ENCODE data around the gene HCAR2. TPM values are rescaled to one million over a fixed set of nuclear protein-coding genes. Genes with fewer than 3 reads are reported as not detected.
"Not testable (repeated sequence)": the region's sequence is repeated elsewhere in the genome, so short reads cannot be mapped to it uniquely, and the experiment has no call there.

The HCAR2 gene
- total RNA-seq, 1 donor from 2014 or later = 11.8 TPM

- DNase-seq = no peak
Observed at GRCh38 chr12:122665349-122665748, 37.8 kb downstream of the HCAR2 start.

- no peak for DNase-seq
Observed at GRCh38 chr12:122661938-122662337, 41.2 kb downstream of the HCAR2 start.

- DNase-seq = no peak
Observed at GRCh38 chr12:122661246-122661645, 41.9 kb downstream of the HCAR2 start.

- no peak for DNase-seq
Observed at GRCh38 chr12:122659579-122659978, 43.6 kb downstream of the HCAR2 start.

- DNase-seq = no peak
Observed at GRCh38 chr12:122656298-122656697, 46.9 kb downstream of the HCAR2 start.

DNA sequence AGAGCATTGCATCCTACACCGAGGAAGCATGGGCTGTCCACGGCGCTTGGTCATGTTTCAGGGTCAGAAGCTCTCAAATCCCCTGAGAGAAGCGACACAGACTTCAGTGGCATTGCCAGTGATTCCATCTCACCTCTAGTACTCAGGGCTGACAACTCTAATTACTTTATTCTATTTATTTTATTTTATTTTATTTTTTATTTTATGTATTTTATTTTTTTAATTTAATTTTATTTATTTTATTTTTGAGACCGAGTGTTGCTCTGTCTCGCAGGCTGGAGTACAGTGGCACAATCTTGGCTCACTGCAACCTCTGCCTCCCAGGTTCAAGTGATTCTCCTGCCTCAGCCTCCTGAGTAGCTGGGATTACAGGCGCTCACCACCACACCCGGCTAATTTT, 49.9 kb downstream of the HCAR2 start:
- DNase-seq = not testable (repeated sequence)

GRCh38 chr12:122651520-122652224, 51.5 kb downstream of the HCAR2 start:
- DNase-seq = no peak

Small RNA genes within 50 kb of the gene (small RNA-seq; reads per million reads assigned to genes)
- gene AC026333.2 (ENCODE audit: low replicate concordance) = not detected

Other genes starting within 250 kb of the HCAR2 start
- 33.4 TPM for gene ZCCHC8, start 202.4 kb downstream of the HCAR2 start, total RNA-seq
- gene RSRC2, start 176.4 kb downstream of the HCAR2 start, total RNA-seq = 84.7 TPM
- 40.8 TPM for gene KNTC1, start 176.1 kb downstream of the HCAR2 start, total RNA-seq
- 9.8 TPM for gene HCAR3, start 13.5 kb upstream of the HCAR2 start, total RNA-seq
- 1.9 TPM for gene HCAR1, start 27.5 kb upstream of the HCAR2 start, total RNA-seq
- gene DENR, start 49.5 kb upstream of the HCAR2 start, total RNA-seq = 37.8 TPM
- 0.59 TPM for gene CCDC62, start 71.2 kb upstream of the HCAR2 start, total RNA-seq
- gene HIP1R, start 132.1 kb upstream of the HCAR2 start, total RNA-seq = 33.7 TPM
- gene VPS37B, start 192.8 kb upstream of the HCAR2 start, total RNA-seq = 22.7 TPM

Data from skin of body (tissue), 3 donors.